Left lung (tissue), 10 donors: ENCODE measurements around the gene LDB3. TPM values are rescaled to one million over a fixed set of nuclear protein-coding genes. Genes with fewer than 3 reads are reported as not detected.
A peak's percentile ranks its signal among the peaks of the same experiment; 100 is the strongest.

Experiments
- ATAC-seq: fragments of 200-7000 bp; cut with Tn5 transposase; one replicate; pipeline ENCODE4 v1.9.1; 2020; ENCODE audit warnings: moderate library complexity
- DNase-seq, 4 donors: peaks; one replicate each; pipeline ENCODE4 v3.0.0-alpha.2; 2013 to 2020
- H3K27ac ChIP-seq, 2 donors: fragments of 200-600 bp; sonication (generic) in 1 of 2; one replicate each; pipeline versions ENCODE4 v1.5.0 to v1.8.0; 2020 to 2021
- H3K27me3 ChIP-seq, 2 donors: fragments of 200-600 bp; sonication (generic) in 1 of 2; one replicate each; pipeline versions ENCODE4 v1.5.0 to v1.8.0; 2020 to 2021
- H3K36me3 ChIP-seq, 2 donors: fragments of 200-600 bp; sonication (generic) in 1 of 2; one replicate each; pipeline versions ENCODE4 v1.5.0 to v1.8.0; 2020 to 2021
- H3K4me1 ChIP-seq, 2 donors: fragments of 200-600 bp; one replicate each; pipeline ENCODE4 v1.8.0; 2021
- H3K4me3 ChIP-seq, 2 donors: fragments of 200-600 bp; sonication (generic) in 1 of 2; one replicate each; pipeline versions ENCODE4 v1.5.0 to v1.8.0; 2020 to 2021; ENCODE audit warnings: mild to moderate bottlenecking in 1 of 2
- H3K9me3 ChIP-seq, 2 donors: fragments of 200-600 bp; sonication (generic) in 1 of 2; one replicate each; pipeline versions ENCODE4 v1.5.0 to v1.8.0; 2020 to 2021
- CTCF ChIP-seq, 2 donors: fragments of 200-600 bp; sonication (generic) in 1 of 2; IDR thresholded peaks; one replicate each; pipeline versions ENCODE4 v1.5.0 to v1.8.0; 2021; ENCODE audit warnings: antibody characterized with exemption in 2 of 2
- intact Hi-C, 2 donors: fragments of 100-400 bp; cut with DNase I; formaldehyde crosslinking; loops; one replicate each; pipeline versions ENCODE4 v1.11.2 to v1.14.2; 2022
- polyA plus RNA-seq, 6 donors: library from polyadenylated mRNA; unstranded; fragments of 120-200 nt; gene quantifications; one replicate each; pipeline ENCODE4 v1.2.1, GENCODE V29; 2013; ENCODE audit not compliant: insufficient read length in 6 of 6
- total RNA-seq, 2 donors: library from RNA; stranded (reverse); fragmentation: NEBNext Ultra II Directional; extraction: Animal tissue kit (Norgen Biotek cat#: 25700); gene quantifications; one replicate each; pipeline ENCODE4 v1.2.1, GENCODE V29; 2021
- donor health status: DM: no; HTN: yes; CAD: no.
- donor health status: DM: no; HTN: no; CAD: no.

Gene LDB3
- total and polyA plus RNA-seq, 8 donors = 1.1 to 2.7 (median 1.3) TPM

GRCh38 chr10:86749854-86750253 is 81.5 kb downstream of the LDB3 start:
- Histone ChIP-seq H3K27ac (no peak overlapping the region), H3K4me3 (no peak overlapping the region), H3K36me3 (no peaks in the 10 kb centered on the region), H3K9me3 (no peaks in the 10 kb centered on the region), H3K27me3 (peaks cover 0 to 59% of the 10 kb centered on the region in 2 donors), H3K4me1 (peaks cover under 1% of the 10 kb centered on the region in 2 donors)
- intact Hi-C loops = no loop called here
- no peak for TF ChIP-seq CTCF (IDR thresholded peaks at IDR 0.05)
- ATAC-seq (no peak), DNase-seq (no peak)

- no peaks in the 10 kb centered on the region for H3K9me3 ChIP-seq
- H3K27me3 ChIP-seq = peaks cover 0 to 63% of the 10 kb centered on the region in 2 donors
- H3K27ac ChIP-seq = no peak overlapping the region
- H3K4me3 ChIP-seq = no peak overlapping the region
- ATAC-seq = no peak
- no peaks in the 10 kb centered on the region for H3K36me3 ChIP-seq
- intact Hi-C loops = no loop called here
- peaks cover 7 to 10% of the 10 kb centered on the region in 2 donors for H3K4me1 ChIP-seq
- no peak for DNase-seq
- TF ChIP-seq CTCF (IDR thresholded peaks at IDR 0.05) = no peak
Observed at GRCh38 chr10:86751477-86751876, 83.2 kb downstream of the LDB3 start.

- Histone ChIP-seq H3K36me3 (no peaks in the 10 kb centered on the region), H3K4me3 (no peak overlapping the region), H3K27ac (no peak overlapping the region), H3K4me1 (peaks cover 7 to 13% of the 10 kb centered on the region in 2 donors), H3K27me3 (peaks cover 2 to 72% of the 10 kb centered on the region in 2 donors), H3K9me3 (no peaks in the 10 kb centered on the region)
- ATAC-seq (no peak), DNase-seq (no peak)
- intact Hi-C loops = no loop called here
- no peak for TF ChIP-seq CTCF (IDR thresholded peaks at IDR 0.05)
Observed at GRCh38 chr10:86752311-86752710, 84.0 kb downstream of the LDB3 start.

DNA sequence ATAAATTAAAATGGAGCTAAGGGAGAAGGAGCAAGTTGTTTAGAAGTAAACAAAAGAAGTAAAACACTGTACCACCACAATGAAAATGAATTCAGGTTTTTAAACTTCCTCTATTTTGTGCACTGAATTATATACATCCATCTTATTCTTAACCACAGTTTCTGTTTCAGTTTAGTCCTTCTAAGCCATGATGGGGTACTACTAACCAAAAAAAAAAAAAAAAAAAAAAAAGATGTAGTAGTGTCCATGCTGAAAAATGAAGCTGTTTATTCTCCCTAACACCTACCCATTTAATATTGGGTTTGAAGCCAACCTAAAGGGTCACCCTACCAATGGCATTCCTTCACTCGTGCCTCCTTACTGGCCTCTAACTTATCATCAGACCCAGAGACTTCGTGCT is 84.7 kb downstream of the LDB3 start:
- H3K9me3 ChIP-seq = no peaks in the 10 kb centered on the region
- peaks cover 3 to 79% of the 10 kb centered on the region in 2 donors for H3K27me3 ChIP-seq
- H3K4me1 ChIP-seq = peaks cover 7 to 15% of the 10 kb centered on the region in 2 donors
- ATAC-seq (no peak), DNase-seq (no peak)
- intact Hi-C loops = no loop called here
- no peak for TF ChIP-seq CTCF (IDR thresholded peaks at IDR 0.05)
- H3K27ac ChIP-seq = no peak overlapping the region
- H3K4me3 ChIP-seq = no peak overlapping the region
- no peaks in the 10 kb centered on the region for H3K36me3 ChIP-seq

DNA sequence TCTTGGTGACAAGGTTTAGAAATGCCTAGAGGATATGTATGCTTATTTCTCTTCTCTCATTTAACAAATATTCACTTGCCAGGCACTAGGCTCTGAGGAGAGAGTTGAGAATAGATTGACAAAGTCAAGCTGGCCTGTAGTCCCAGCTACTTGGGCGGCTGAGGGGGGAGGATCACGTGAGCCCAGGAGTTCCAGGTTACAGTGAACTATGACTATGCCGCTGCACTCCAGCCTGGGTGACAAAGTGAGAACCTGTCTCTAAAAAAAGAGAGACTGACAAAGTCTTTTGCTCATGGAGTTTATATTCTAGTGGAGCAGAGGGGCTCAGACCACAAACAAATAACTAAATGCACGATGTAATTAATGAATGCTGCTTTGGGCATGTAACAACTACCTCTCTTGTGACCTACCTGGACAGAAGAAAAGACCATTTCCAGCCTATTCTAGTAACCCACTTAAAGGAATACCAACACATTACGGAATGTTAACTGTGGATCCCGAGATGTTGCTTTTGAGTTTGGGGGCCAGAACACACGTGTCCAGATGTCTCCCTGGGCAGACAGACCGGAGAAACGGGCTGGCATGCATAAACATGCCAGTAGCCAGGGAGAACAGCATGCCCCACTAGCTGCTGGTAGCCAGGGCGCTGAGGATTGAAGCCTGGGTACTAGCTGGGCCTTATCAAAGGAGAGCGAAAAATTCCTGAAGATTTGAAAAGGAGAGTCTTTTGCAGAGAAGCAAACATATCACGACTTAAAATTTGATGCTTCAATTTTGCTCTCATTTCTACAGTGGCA is 85.5 kb downstream of the LDB3 start:
- Histone ChIP-seq H3K27ac (no peak overlapping the region), H3K9me3 (no peaks in the 10 kb centered on the region), H3K4me1 (peaks cover 7 to 15% of the 10 kb centered on the region in 2 donors), H3K4me3 (no peak overlapping the region), H3K36me3 (no peaks in the 10 kb centered on the region), H3K27me3 (peaks cover 7 to 87% of the 10 kb centered on the region in 2 donors)
- no peak for TF ChIP-seq CTCF (IDR thresholded peaks at IDR 0.05)
- DNase-seq (peak in 1 of 4 donors; percentile 44), ATAC-seq (no peak)
- intact Hi-C loops = no loop called here
